Activated CD4-positive, alpha-beta T cell treated with anti-CD3 and anti-CD28 coated beads for 4 hours (primary cell): ENCODE data around the gene IMPDH1.

Experiments
- DNase-seq, 2 donors: peaks; one replicate each; pipeline ENCODE4 v3.0.0-alpha.2; 2020

The IMPDH1 gene

DNA sequence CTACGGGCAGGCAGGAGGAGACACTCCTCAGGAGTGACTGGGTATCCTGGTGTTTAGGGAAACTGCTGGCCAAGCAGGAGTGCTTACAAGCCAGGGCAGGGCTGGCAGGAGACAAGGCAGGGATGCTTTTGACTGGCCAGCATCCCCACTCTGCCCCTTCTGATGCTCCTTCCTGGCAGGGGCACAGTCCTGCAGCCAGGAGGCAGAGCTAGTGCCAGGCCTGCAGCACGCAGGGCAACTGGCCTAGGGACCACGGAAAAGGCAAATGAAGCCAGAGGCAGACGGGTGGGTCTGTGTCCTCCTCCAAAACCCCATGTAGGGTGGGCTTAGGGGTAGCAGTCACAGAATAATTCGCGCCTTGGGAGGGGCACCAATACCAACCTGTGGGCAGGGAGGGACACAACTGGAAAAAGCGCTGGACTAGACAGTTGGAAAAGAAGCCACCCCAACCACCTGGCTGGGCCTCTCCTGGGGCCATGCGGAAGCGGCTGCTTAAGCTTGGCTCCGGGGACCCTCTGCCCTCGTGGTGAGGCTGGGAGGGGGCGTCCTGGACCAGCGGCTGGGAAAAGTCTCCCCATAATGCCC, 4.8 kb downstream of the IMPDH1 start:
- DNase-seq: no peak

DNA sequence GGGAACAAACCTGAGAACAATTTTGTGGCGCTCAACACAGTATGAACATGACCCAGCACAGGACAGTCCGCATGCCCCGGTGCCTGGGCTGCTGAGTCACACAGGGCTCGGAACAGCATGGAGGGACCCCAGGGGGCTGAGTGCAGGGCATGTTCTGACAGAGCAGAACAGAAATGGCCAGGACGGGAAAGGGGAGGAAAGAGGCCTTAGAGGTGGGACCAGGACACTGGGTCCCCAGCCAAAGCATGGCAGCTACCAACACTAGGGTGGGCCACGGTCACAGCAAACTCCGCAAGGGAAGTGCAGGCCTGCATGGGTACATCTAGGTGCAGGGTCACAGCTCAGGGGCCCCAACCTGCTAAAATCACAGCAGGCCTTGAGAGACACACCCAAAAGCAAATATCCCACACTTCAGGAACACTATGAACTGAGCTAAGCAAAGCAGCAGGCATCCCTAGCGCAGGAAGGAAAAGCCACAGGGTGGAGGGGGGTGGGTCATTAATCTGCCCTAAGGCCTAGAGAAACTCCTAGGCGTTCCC, 5.6 kb downstream of the IMPDH1 start:
- no peak for DNase-seq

DNA sequence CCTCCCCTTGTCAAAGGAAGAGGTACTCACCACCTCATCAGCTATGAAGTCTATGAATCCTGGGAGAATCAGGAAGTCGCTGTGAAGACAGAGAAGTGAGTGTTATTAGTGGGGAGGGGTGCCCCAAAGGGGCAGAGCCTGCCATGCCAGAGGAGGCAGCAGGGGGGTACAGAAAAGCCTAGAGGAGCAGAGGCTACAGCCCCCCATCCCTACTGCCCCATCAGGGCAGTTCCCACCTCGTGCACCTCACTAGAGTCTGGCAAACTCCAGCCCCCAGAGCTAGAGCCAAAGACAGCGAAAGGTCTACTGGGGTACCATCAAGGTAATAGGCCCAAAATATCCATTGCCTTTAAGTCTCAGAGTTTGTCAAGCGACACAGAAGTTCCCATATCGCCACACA, 6.1 kb downstream of the IMPDH1 start:
- no peak for DNase-seq

GRCh38 chr7:128402356-128402755, 7.4 kb downstream of the IMPDH1 start:
- no peak for DNase-seq

DNA sequence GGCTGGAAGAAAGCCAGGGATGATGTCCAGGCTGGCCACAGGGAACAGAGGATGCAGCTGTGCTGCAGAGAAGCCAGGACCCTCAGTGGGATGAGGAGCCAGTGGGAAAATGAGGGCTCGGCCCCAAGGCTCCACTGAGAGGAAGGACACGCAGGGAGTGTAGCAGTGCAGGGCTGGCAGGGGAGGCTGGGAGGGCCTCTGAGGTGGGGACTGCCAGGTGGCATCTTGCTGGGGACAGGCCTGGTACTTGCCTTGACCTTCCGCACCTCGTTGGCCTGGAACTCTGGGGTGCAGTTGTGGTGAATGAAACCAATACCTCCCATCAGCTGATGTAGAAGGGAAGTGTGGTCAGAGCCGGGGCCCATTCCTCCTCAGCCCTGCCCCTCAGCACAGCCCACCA, 9.2 kb downstream of the IMPDH1 start:
- DNase-seq: no peak

DNA sequence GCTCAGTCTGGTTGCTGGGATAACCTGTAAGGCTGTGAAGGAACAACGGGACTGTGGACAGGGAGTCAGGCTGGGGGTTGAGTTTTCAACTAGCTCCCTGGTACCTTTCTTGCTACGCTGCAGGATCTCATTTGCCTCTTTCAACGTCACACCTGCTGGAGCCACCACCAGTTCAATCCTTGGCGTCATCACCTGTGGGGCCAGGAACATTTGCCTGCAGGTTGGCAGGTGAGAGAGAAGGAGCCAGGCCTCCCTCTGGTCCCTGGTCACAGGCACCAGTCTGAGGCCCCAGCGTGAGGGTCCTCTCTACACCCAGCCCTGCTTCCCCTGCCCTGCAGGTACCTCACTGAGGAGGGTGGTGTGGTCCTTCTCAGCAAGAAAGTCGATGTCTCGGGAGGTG, 9.8 kb downstream of the IMPDH1 start:
- DNase-seq: no peak

DNA sequence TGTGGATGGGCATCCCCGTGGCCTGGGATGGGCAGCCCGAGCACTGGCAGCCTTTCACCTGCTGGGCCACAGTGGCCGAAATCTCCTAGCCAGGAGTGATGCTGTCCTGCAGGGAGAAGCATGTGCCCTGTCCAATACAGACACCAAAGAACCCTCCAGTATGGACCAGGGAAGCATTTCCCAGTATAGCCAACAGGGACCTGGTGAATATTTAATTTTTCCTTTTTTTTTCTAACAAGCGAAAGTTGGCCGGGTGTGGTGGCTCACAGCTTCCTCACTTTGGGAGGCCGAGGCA, 11.0 kb downstream of the IMPDH1 start:
- DNase-seq: no peak

DNA sequence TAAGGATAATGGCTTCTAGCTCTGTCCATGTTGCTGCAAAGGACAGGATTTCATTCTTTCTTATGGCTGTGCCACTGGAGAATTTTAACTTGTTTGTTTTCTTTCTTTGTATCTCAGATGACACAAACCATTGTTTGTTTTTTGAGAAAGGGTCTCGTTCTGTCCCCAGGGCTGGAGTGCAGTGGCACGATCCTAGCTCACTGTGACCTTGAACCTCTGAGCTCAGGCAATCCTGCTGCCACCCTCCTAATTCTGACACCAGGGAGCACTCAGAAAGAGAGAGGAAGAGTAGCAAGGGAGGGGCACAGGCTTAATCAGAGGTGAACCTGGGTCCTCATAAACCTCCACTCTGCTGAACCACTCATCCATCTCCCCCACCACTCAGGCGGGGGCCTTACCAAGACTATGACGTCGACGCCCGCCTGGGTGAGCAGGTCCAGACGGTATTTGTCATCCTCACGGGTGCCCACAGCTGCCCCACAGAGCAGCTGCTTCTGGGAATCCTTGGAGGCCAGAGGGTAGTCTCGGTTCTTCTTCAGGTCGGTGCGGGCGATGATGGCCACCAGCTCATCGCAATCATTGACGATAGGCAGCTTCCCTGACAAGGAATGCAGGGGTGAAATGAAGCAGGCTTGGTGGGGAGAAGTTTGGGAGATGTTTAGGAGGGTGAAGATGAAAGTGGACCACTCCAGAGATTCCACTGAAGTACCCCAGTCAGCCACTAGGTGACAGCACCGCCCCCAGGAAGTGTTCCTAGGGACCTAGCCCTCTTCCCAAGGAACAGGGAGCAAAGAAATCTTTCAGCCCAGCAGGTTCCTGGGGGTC, 11.6 kb downstream of the IMPDH1 start:
- DNase-seq: peak in 1 of 2 donors; percentile 48

- DNase-seq: no peak
Observed at GRCh38 chr7:128396357-128396756, 13.4 kb downstream of the IMPDH1 start.

GRCh38 chr7:128395748-128396147, 14.0 kb downstream of the IMPDH1 start:
- no peak for DNase-seq

DNA sequence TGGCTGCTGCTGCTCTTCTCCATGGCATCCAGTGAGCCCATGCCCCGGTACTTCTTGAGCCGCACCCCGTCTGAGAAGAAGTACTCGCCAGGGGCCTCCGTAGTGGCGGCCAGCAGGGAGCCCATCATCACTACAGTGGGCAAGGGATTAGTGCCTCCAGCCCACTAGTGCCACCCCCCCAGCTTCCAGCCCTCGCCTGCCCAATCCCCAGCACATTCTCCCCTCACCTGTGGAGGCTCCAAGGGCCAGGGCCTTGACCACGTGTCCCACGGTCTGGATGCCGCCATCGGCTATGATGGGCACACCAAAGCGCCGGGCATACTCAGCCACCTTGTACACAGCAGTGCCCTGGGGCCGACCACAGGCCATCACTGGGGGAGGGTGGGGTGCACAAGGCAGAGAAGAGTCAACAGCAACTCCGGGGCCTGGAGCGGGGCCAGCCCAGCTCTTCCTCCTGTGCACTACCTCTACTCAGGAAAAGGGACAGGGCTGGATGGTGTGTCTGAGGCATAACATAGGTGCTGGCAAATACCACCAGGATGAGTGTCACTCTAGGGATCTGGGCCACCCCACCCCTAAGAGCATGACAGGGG, 14.8 kb downstream of the IMPDH1 start:
- no peak for DNase-seq

DNA sequence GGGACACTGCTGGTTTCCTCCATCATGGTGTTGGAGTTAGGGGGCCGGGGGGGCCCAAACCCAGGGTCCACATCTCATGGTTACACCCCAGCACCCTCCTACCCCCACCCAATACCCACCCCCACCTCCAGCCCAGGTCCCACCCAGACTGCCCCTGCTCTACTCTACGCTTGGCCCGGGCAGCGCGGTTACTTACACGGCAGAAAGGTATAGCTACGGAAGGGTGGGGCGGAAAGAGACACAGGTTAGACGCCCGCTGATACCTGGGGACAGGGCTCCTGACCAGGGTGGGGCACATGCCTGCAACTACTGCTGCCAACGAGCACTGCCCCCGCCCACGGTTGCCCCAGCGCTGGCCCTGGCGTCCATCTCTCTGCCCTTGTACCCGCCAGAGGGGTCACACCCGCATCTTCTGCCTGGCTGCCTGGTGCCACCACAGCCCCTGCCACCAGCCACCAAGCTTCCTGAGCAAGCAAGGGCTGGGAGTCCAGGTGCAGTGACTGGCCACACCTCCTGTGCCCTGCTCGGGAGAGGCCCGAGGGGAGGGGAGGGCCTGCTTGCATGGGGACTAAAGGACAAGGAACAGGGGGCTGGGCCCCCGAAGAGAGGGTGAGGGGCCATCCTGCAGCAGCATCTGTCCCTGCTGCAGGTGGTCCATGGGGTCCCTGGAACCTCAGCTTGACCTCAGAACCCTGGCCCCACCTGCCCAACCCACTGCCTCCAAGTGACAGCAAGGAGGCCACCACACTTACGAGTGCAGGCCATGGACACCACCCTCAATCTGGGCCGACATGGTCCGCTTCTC, 16.1 kb downstream of the IMPDH1 start:
- no peak for DNase-seq

GRCh38 chr7:128392446-128393327, 17.1 kb downstream of the IMPDH1 start:
- DNase-seq: no peak

GRCh38 chr7:128391805-128392204, 18.0 kb downstream of the IMPDH1 start:
- DNase-seq: no peak

DNA sequence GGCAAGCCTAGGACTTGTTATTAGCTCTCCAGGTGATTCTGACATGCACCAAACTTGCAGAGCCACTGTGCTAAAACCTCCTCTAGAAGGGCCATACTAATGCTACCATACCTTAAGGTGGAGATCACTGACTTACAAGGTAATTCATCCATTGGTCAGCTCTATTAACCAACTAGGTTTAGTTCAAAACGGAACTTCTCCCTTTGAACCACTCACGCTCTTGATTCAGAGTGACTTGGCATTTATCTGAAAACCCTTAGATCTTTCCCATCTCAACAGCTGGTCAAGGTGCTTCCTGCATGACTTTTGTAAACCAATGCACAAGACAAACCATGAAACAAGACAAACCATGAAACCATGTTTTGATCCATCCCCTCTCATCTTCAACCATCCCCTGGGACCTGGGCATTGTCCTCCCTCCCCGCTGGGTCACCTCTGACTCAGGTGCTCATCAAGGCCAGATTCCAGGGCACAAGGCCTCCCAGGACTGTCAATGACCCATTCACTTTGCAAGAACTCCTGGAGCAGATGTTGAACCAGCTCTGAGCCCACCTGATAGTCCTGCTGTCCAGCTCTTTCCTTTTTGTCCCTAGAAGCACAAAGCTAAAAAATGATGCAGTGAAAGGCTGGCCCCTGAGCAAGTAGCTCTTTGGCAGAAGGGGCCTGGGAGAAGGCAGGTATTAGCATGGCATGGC, 18.8 kb downstream of the IMPDH1 start:
- DNase-seq: no peak

DNA sequence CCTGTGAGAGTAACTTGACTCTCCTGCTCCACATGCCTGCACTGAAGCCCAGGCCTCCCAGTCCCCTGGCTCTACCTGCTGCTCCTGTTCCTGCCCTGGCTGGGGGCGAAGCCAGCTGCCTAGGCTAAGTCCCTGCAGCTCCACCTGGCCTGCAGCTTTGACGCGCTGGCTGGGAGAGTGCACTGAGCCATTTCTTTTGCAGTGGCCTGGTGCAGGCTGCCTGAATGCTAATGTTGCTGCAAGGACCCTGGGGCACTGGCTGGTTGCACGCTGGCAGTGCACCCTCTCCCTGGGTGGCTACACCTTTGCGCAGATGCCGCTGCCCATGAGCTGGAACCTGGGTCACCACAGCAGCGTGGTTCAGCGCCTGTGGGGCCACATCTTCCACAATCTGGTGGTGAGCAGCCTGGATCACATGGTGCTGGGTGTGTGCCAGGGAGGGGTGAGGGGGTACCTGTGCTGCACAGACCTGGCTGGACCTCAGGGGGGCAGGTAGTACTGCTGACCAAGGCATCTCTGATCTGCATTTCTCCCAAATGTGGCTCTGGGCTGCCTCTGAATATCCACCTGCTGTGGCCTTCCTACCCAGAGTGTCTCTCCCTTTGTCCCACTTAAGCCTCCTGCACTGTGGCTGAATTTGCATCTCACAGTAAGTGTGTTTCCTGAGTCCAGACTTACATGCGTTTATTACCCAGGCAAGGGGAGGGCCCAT, 20.0 kb downstream of the IMPDH1 start:
- DNase-seq: no peak

GRCh38 chr7:128389085-128389617, 20.6 kb downstream of the IMPDH1 start:
- DNase-seq: no peak

- DNase-seq: no peak
Observed at GRCh38 chr7:128388145-128388485, 21.7 kb downstream of the IMPDH1 start.

- DNase-seq: peak; percentile 61 to 68
Observed at GRCh38 chr7:128387216-128388144, 22.3 kb downstream of the IMPDH1 start.
